NCI-H1417 (cell line): ENCODE results near the gene SP110.
"Not testable (repeated sequence)": the region's sequence is repeated elsewhere in the genome, so short reads cannot be mapped to it uniquely, and the experiment has no call there.

Experiments
- DNase-seq, 3 experiments: peaks; one replicate each; lab custom pipeline; 2025; lab: John Stamatoyannopoulos, UW

The SP110 gene

GRCh38 chr2:230124757-230125431, 94.9 kb downstream of the SP110 start:
- no peak for DNase-seq

- no peak for DNase-seq
Measured at GRCh38 chr2:230124235-230124634, 95.5 kb downstream of the SP110 start.

- DNase-seq, result not testable (repeated sequence)
Measured at GRCh38 chr2:230120376-230120775, 99.4 kb downstream of the SP110 start.

- not testable (repeated sequence) for DNase-seq
Measured at GRCh38 chr2:230119827-230120226, 100.0 kb downstream of the SP110 start.
